HG03135 (cell line): Measurements from ENCODE around the gene HDDC3.

Experiments used
- ATAC-seq: cut with Tn5 transposase; IDR thresholded peaks from one replicate; pipeline ENCODE4 v1.9.1; 2021; ENCODE audit warnings: mild to moderate bottlenecking, moderate library complexity; ENCODE audit not compliant: unreplicated experiment

HDDC3 gene

DNA sequence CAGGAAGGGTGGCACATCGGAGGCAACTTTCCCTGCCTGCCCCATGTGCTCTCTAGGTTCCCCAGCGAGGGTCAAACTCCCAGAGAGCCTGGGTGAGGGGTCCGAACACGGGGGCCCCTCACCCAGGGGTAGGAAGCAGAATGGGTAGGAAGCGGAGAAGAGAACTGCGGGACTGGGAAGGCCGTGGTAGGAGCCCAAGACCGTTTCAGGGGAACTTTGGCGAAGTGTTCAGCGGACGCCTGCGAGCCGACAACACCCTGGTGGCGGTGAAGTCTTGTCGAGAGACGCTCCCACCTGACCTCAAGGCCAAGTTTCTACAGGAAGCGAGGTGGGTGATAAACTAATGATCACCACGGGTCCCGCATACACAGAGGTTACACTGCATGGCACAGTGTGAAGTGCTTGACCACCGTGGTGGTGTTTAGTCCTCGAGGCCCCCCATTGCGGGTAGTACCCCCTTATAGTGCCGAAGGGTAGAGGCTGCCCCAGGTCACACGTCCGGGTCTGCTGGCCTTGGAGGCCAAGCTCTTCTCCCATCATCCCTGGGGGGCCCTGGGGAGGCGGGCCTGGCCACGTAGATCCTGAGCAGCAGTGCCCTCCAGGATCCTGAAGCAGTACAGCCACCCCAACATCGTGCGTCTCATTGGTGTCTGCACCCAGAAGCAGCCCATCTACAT is 39.7 kb downstream of the HDDC3 start:
- ATAC-seq: no peak

DNA sequence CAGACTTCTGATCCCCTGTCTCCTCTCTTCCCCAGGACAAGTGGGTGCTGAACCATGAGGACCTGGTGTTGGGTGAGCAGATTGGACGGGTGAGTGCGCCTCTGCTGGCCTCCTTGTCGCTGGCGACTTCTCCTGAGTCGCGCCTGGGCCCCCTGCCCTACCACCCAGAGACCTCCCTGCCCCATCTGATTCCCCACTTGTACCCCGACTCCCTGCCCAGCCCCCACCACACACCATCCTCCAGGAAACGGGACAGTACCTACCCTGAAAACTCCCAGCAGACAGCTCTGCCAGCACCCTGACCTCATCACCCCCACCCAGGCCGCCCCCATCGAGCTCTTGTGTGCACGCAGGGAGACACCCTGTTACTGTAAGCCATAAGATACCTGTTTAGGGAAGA is 40.3 kb downstream of the HDDC3 start:
- no peak for ATAC-seq

DNA sequence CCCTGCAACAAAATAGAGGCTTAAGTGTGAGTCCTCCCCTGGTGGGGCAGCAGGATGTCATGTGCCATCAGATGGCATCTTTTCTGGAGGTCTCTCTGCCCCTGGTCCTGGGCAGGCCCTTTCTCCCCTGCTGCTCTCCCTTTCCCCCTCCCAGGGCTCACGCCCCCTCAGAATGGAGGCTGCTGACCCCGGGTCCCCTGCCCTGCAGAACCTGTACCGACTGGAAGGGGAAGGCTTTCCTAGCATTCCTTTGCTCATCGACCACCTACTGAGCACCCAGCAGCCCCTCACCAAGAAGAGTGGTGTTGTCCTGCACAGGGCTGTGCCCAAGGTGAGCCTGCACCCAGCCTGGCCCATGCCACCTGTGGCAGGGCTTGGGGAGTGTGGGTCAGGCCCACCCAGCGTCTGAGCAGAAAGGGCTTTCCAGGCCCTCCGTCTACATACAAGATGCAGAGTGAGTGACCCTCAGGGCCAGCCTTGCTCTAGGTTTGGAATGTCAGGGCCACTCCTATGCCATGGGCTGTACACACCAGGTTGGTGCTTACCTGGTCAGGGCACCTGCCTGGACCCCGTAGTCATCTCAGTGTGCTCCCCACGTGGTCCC is 40.9 kb downstream of the HDDC3 start:
- ATAC-seq: no peak

GRCh38 chr15:90890839-90891238 is 41.5 kb downstream of the HDDC3 start:
- no peak for ATAC-seq

DNA sequence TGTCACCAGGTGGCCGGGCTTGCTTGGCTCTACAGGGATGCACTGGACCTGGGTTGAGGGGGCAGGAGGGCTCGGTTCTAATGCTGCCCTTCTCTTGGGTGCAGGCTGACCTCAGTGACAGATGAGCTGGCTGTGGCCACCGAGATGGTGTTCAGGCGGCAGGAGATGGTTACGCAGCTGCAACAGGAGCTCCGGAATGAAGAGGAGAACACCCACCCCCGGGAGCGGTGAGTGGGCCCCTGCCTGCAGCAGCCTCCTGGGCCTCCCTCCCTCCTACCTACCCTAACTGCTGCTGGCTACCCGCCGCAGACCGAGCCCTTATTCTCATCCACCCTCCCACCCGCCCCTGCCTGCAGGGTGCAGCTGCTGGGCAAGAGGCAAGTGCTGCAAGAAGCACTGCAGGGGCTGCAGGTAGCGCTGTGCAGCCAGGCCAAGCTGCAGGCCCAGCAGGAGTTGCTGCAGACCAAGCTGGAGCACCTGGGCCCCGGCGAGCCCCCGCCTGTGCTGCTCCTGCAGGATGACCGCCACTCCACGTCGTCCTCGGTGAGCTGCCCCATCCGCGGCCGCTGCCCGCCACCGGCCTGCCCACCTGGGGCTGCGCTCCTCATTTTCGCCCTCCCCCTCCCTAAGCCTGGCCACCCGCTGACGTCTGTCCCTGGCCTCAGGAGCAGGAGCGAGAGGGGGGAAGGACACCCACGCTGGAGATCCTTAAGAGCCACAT is 42.5 kb downstream of the HDDC3 start:
- no peak for ATAC-seq

DNA sequence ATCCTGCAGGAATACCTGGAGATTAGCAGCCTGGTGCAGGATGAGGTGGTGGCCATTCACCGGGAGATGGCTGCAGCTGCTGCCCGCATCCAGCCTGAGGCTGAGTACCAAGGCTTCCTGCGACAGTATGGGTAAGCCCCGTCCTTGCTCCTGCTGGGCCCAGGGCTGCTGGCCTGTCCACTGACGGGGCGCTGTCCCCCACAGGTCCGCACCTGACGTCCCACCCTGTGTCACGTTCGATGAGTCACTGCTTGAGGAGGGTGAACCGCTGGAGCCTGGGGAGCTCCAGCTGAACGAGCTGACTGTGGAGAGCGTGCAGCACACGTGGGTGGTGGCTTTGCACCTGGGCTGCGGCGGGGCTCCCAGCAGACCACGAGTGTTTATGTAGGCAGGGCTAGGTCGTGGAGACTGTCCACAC is 43.0 kb downstream of the HDDC3 start:
- no peak for ATAC-seq

DNA sequence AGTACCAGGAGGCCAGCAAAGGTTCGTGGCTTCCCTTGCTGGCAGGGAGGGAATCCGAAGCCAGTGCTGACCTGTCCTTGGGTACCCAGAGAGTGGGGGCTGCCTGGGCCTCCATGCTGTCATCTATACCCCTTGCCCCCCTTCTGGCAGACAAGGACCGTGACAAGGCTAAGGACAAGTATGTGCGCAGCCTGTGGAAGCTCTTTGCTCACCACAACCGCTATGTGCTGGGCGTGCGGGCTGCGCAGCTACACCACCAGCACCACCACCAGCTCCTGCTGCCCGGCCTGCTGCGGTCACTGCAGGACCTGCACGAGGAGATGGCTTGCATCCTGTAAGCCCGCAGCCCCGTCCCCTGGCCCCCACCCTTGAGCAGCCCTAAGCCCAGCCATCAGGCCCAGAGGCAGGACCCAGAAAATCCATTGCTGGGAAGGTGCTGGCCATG is 45.3 kb downstream of the HDDC3 start:
- ATAC-seq: no peak

- no peak for ATAC-seq
These were observed 46.1 kb downstream of the HDDC3 start for GRCh38 chr15:90886291-90886614.

DNA sequence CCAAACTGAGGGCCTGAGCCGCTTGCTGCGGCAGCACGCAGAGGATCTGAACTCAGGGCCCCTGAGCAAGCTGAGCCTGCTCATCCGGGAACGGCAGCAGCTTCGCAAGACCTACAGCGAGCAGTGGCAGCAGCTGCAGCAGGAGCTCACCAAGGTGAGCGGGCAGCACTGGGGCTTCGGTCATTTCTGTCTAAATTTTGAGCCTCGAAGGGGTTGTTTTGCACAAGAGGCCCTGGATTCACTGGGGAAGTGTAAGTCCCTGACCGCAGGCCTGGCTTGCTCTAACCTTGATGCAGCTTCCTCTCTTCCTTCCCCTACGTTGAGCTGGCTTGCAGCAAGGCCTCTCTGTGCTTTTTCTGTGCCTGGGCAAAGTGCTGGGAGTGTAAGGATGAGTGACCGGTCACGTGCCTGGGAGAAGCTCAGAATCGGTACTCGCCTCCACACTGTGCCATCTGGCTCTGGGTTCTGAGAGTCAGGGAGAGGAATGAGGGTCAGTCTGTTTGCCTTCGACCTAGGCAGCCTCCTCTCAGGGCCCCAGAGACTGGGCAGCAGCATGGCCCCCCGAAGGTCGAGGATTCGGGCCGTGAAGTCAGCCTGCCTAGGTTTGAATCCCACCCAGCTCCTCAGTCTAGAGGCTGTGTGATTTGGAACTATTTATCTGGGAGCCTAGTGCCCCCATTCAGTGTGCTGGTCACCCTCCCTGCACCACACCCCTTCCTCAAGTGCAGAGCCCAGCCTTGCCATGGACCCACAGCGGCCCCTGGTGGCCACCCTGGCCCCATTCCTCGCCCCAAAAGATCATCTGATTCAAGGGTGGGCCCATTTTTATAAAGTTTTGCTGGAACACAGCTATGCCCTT is 46.7 kb downstream of the HDDC3 start:
- ATAC-seq: peak; percentile 41

GRCh38 chr15:90884719-90885431 is 47.5 kb downstream of the HDDC3 start:
- no peak for ATAC-seq

DNA sequence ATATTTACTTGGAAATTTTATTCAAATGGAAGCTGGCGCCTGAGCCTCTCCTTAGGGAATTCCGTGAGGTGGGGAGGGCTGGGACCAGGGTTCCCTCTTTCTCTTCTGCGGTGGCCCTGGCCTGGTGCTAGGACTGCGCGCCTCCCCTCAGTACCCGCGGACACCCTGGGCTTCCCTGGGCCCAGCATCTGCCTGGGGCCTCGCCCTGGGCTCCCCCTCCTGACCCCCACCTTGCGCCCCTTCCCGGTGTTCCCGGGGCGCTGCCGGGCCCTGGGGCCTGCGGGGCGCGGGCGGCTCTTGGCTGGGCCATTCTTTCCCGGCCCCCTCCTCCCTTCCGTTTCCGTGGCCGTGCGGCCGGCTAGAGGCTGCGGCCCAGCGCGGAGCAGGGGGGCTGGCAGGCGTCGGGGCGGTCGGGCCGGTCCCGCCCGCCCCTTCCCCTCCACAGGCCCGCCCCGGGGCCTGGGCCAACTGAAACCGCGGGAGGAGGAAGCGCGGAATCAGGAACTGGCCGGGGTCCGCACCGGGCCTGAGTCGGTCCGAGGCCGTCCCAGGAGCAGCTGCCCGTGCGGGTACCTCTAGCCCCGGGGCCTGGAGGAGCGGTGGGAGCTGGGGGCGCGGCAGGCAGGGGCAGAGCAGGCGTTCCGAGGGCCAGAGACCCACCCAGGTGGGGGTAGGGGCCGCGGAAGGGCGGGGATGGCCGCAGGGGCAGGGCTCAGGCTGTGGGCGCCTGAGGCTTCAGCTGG is 48.2 kb downstream of the HDDC3 start, which contains the start of gene FES:
TSS of gene FES (plus strand) at position 529 of the 743 bp plus-strand sequence. CDS start 542 bp downstream, outside the sequence.
- ATAC-seq: no peak

DNA sequence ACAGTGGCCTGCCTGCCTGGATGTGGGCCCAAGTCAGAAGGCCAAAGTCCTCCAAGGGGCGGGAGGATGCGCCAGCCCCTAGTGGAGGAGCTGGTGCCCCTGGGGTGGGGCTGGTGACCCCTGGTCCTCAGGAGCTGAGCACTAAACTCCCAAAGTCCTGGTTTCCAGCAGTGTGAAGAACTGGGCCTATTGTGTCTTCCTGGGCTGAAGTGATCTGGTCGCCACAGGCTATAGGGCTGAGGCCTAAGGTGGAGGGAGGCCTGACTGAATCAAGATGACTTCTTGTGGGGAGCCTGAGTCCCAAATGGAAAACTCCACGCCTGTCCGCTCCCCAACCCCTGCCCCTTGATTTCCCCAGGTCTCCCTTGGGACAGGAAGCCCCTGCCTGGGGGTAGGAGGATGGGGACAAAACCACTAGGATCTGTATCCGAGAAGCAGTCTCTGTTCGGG is 48.8 kb downstream of the HDDC3 start:
- no peak for ATAC-seq

DNA sequence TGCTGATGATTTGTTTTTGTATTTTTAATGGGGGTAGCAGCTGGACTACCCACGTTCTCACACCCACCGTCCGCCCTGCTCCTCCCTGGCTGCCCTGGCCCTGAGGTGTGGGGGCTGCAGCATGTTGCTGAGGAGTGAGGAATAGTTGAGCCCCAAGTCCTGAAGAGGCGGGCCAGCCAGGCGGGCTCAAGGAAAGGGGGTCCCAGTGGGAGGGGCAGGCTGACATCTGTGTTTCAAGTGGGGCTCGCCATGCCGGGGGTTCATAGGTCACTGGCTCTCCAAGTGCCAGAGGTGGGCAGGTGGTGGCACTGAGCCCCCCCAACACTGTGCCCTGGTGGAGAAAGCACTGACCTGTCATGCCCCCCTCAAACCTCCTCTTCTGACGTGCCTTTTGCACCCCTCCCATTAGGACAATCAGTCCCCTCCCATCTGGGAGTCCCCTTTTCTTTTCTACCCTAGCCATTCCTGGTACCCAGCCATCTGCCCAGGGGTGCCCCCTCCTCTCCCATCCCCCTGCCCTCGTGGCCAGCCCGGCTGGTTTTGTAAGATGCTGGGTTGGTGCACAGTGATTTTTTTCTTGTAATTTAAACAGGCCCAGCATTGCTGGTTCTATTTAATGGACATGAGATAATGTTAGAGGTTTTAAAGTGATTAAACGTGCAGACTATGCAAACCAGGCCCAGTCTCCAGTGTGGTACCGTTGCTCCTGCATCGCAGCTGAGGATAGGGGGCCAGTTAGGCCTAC is 49.4 kb downstream of the HDDC3 start:
- no peak for ATAC-seq

- no peak for ATAC-seq
These were observed 50.2 kb downstream of the HDDC3 start for GRCh38 chr15:90881978-90882721.

- ATAC-seq: no peak
These were observed 51.0 kb downstream of the HDDC3 start for GRCh38 chr15:90881181-90881977.

DNA sequence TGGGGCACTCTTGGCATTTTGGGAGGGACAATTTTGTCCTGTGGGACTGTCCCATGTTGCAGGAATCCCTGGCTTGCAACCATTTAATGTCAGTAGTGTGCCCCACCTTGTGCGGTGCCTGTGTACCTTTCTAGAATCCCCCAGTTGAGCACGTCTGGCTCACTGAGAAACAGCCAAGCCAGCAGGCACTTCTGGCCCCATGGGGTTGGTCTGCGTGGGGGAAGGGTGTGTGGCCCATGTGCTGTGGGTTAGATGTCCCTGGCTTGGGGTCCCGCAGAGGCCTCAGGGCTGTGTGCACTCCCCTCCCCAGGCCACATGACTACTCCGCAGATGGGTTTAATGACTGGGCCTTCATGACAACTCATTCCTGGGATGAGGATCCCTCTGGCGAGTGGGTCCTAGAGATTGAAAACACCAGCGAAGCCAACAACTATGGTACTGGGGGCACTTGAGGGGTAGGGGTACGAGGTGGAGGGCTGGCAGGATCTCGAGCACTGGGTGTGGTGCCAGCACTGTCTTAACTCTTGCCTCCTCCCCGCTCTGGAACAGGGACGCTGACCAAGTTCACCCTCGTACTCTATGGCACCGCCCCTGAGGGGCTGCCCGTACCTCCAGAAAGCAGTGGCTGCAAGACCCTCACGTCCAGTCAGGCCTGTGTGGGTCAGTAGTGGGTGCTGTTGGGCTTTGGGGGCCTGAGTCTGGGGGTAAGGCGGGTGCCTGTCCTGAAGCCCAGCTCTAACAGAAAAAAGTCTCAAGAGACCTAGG is 51.8 kb downstream of the HDDC3 start:
- ATAC-seq: no peak
